Liver (tissue), 9 donors: Measurements from ENCODE around the gene SPOCK2. TPM values are rescaled to one million over a fixed set of nuclear protein-coding genes. Genes with fewer than 3 reads are reported as not detected.

ENCODE experiments used
- DNase-seq: peaks from one replicate; pipeline ENCODE4 v3.0.0-alpha.2; 2017; ENCODE audit warnings: low spot score
- H3K27ac ChIP-seq, 2 donors: one replicate each; pipeline ENCODE4 v1.7.0; 2013; ENCODE audit warnings: inconsistent platforms in 2 of 2, low read length in 2 of 2, control low read depth in 1 of 2, low read depth in 1 of 2, mild to moderate bottlenecking in 1 of 2
- H3K27me3 ChIP-seq, 4 donors: one replicate each; pipeline versions ENCODE4 v1.6.1 to v1.7.0; 2013; ENCODE audit warnings: low read length in 3 of 4, inconsistent platforms in 1 of 4, mild to moderate bottlenecking in 1 of 4, moderate library complexity in 1 of 4; ENCODE audit not compliant: control insufficient read depth in 4 of 4, insufficient read depth in 4 of 4
- H3K36me3 ChIP-seq, 4 donors: one replicate each; pipeline versions ENCODE4 v1.6.1 to v1.7.0; 2013; ENCODE audit warnings: low read length in 3 of 4, mild to moderate bottlenecking in 3 of 4, low read depth in 1 of 4, moderate library complexity in 1 of 4; ENCODE audit not compliant: control insufficient read depth in 4 of 4, insufficient read depth in 3 of 4
- H3K4me1 ChIP-seq, 4 donors: one replicate each; pipeline versions ENCODE4 v1.6.1 to v1.7.0; 2013; ENCODE audit warnings: low read length in 3 of 4, mild to moderate bottlenecking in 3 of 4, moderate library complexity in 1 of 4; ENCODE audit not compliant: control insufficient read depth in 4 of 4, insufficient read depth in 4 of 4
- H3K4me3 ChIP-seq, 3 donors: one replicate each; pipeline versions ENCODE4 v1.6.1 to v1.7.0; 2013; ENCODE audit warnings: low read length in 3 of 3, control low read depth in 1 of 3, low read depth in 1 of 3, mild to moderate bottlenecking in 1 of 3
- H3K9ac ChIP-seq, 2 donors: one replicate each; pipeline ENCODE4 v1.7.0; 2013; ENCODE audit warnings: low read length in 2 of 2, mild to moderate bottlenecking in 2 of 2, moderate library complexity in 2 of 2, control low read depth in 1 of 2, low read depth in 1 of 2
- H3K9me3 ChIP-seq, 4 donors: one replicate each; pipeline versions ENCODE4 v1.6.1 to v1.7.0; 2013; ENCODE audit warnings: low read length in 3 of 4; ENCODE audit not compliant: control insufficient read depth in 4 of 4
- EGR1 ChIP-seq, 2 donors: IDR thresholded peaks; 2 replicates each; pipeline ENCODE4 v1.6.1; 2016 to 2018; ENCODE audit warnings: antibody characterized with exemption in 2 of 2, low read depth in 2 of 2
- FOXA2 ChIP-seq: IDR thresholded peaks from 2 replicates; pipeline ENCODE4 v1.6.1; 2016; ENCODE audit warnings: antibody characterized with exemption
- NR2F2 ChIP-seq: IDR thresholded peaks from 2 replicates; pipeline ENCODE4 v1.6.1; 2016; ENCODE audit warnings: antibody characterized with exemption
- RAD21 ChIP-seq, 2 donors: IDR thresholded peaks; 2 replicates each; pipeline ENCODE4 v1.6.1; 2016; ENCODE audit warnings: antibody characterized with exemption in 2 of 2, mild to moderate bottlenecking in 2 of 2
- RXRA ChIP-seq, 2 donors: IDR thresholded peaks; 2 replicates each; pipeline ENCODE4 v1.6.1; 2017 to 2018; ENCODE audit warnings: antibody characterized with exemption in 2 of 2, mild to moderate bottlenecking in 1 of 2
- TAF1 ChIP-seq: conservative IDR thresholded peaks from 2 replicates; pipeline ENCODE4 v1.6.1; 2016; ENCODE audit warnings: antibody characterized with exemption, mild to moderate bottlenecking
- YY1 ChIP-seq: IDR thresholded peaks from 2 replicates; pipeline ENCODE4 v1.6.1; 2016; ENCODE audit warnings: antibody characterized with exemption, mild to moderate bottlenecking
- WGBS: extraction: QIAGEN DNeasy Blood & Tissue Kit; methylation state at CpG from one replicate; pipeline ENCODE4 v1.1.7; 2013; 5-methylcytosine and 5-hydroxymethylcytosine counted together
- polyA plus RNA-seq, 2 donors: library from polyadenylated mRNA; stranded (reverse) in 1 of 2; unstranded in 1 of 2; fragments of 200-250 nt in 1 of 2; fragments of >200 nt in 1 of 2; fragmentation: Nextera tagmentation in 1 of 2; extraction: Ambion mirVana in 1 of 2; gene quantifications; one replicate each; pipeline versions ENCODE4 v1.2.1 to v1.2.3, GENCODE V29; 2013 to 2015
- total RNA-seq, 2 donors: library from RNA; depleted of rRNA; stranded (reverse); fragments of >200 nt; gene quantifications; one replicate each; pipeline ENCODE4 v1.2.3, GENCODE V29; 2014
- TF ChIP-seq, protein P1 (sequence below): IDR thresholded peaks from 2 replicates; pipeline ENCODE4 v1.6.1; 2016; ENCODE audit warnings: antibody characterized with exemption
- TF ChIP-seq, protein P2 (sequence below): IDR thresholded peaks from 2 replicates; pipeline ENCODE4 v1.6.1; 2016; ENCODE audit warnings: antibody characterized with exemption
- TF ChIP-seq, protein P3 (sequence below): IDR thresholded peaks from 2 replicates; pipeline ENCODE4 v1.6.1; 2016; ENCODE audit warnings: antibody characterized with exemption
- TF ChIP-seq, protein P4 (sequence below): IDR thresholded peaks from 2 replicates; pipeline ENCODE4 v1.6.1; 2016; ENCODE audit warnings: antibody characterized with exemption, mild to moderate bottlenecking
- TF ChIP-seq, protein P5 (sequence below): fragments of 150-350 bp; IDR thresholded peaks from 2 replicates; pipeline ENCODE4 v1.5.1; 2017; ENCODE audit warnings: improper control_type of control experiment, low read depth, low read length; ENCODE audit not compliant: missing input control
- donor health status: healthy.
- donor health status: healthy.
- donor health status: healthy.
- donor health status: healthy.
- donor health status: healthy.

The SPOCK2 gene
- total and polyA plus RNA-seq, 4 donors = 0.36 to 1.7 (median 0.64) TPM

- TF ChIP-seq, protein P1, sequence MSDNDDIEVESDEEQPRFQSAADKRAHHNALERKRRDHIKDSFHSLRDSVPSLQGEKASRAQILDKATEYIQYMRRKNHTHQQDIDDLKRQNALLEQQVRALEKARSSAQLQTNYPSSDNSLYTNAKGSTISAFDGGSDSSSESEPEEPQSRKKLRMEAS = no peak
Observed at GRCh38 chr10:72076756-72077155, 11.6 kb downstream of the SPOCK2 start (continued).

- no peak for DNase-seq
- Histone ChIP-seq H3K4me1 (no peaks in the 10 kb centered on the region), H3K4me3 (no peak overlapping the region), H3K27ac (no peak overlapping the region), H3K36me3 (no peaks in the 10 kb centered on the region), H3K9me3 (no peaks in the 10 kb centered on the region), H3K9ac (no peak overlapping the region), H3K27me3 (no peaks in the 10 kb centered on the region)
- WGBS = 81% methylated on average over 12 of the region's 12 CpGs
- TF ChIP-seq FOXA2 (no peak), TAF1 (no peak), NR2F2 (no peak), RXRA (IDR thresholded peaks at IDR 0.05) (no peak), RAD21 (IDR thresholded peaks at IDR 0.05) (no peak), YY1 (no peak), EGR1 (IDR thresholded peaks at IDR 0.05; ENCODE audit: low read depth in 2 of 2) (no peak)
- TF ChIP-seq, protein P1 = no peak
- TF ChIP-seq, protein P2, sequence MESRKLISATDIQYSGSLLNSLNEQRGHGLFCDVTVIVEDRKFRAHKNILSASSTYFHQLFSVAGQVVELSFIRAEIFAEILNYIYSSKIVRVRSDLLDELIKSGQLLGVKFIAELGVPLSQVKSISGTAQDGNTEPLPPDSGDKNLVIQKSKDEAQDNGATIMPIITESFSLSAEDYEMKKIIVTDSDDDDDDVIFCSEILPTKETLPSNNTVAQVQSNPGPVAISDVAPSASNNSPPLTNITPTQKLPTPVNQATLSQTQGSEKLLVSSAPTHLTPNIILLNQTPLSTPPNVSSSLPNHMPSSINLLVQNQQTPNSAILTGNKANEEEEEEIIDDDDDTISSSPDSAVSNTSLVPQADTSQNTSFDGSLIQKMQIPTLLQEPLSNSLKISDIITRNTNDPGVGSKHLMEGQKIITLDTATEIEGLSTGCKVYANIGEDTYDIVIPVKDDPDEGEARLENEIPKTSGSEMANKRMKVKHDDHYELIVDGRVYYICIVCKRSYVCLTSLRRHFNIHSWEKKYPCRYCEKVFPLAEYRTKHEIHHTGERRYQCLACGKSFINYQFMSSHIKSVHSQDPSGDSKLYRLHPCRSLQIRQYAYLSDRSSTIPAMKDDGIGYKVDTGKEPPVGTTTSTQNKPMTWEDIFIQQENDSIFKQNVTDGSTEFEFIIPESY = no peak
- TF ChIP-seq, protein P3, sequence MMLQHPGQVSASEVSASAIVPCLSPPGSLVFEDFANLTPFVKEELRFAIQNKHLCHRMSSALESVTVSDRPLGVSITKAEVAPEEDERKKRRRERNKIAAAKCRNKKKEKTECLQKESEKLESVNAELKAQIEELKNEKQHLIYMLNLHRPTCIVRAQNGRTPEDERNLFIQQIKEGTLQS = no peak
- TF ChIP-seq, protein P4, sequence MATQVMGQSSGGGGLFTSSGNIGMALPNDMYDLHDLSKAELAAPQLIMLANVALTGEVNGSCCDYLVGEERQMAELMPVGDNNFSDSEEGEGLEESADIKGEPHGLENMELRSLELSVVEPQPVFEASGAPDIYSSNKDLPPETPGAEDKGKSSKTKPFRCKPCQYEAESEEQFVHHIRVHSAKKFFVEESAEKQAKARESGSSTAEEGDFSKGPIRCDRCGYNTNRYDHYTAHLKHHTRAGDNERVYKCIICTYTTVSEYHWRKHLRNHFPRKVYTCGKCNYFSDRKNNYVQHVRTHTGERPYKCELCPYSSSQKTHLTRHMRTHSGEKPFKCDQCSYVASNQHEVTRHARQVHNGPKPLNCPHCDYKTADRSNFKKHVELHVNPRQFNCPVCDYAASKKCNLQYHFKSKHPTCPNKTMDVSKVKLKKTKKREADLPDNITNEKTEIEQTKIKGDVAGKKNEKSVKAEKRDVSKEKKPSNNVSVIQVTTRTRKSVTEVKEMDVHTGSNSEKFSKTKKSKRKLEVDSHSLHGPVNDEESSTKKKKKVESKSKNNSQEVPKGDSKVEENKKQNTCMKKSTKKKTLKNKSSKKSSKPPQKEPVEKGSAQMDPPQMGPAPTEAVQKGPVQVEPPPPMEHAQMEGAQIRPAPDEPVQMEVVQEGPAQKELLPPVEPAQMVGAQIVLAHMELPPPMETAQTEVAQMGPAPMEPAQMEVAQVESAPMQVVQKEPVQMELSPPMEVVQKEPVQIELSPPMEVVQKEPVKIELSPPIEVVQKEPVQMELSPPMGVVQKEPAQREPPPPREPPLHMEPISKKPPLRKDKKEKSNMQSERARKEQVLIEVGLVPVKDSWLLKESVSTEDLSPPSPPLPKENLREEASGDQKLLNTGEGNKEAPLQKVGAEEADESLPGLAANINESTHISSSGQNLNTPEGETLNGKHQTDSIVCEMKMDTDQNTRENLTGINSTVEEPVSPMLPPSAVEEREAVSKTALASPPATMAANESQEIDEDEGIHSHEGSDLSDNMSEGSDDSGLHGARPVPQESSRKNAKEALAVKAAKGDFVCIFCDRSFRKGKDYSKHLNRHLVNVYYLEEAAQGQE = no peak
- TF ChIP-seq, protein P5, sequence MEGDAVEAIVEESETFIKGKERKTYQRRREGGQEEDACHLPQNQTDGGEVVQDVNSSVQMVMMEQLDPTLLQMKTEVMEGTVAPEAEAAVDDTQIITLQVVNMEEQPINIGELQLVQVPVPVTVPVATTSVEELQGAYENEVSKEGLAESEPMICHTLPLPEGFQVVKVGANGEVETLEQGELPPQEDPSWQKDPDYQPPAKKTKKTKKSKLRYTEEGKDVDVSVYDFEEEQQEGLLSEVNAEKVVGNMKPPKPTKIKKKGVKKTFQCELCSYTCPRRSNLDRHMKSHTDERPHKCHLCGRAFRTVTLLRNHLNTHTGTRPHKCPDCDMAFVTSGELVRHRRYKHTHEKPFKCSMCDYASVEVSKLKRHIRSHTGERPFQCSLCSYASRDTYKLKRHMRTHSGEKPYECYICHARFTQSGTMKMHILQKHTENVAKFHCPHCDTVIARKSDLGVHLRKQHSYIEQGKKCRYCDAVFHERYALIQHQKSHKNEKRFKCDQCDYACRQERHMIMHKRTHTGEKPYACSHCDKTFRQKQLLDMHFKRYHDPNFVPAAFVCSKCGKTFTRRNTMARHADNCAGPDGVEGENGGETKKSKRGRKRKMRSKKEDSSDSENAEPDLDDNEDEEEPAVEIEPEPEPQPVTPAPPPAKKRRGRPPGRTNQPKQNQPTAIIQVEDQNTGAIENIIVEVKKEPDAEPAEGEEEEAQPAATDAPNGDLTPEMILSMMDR = no peak
Observed at GRCh38 chr10:72075376-72076115, 12.8 kb downstream of the SPOCK2 start.
